ENCODE data around the gene SSX4.
"Not testable (repeated sequence)": the region's sequence is repeated elsewhere in the genome, so short reads cannot be mapped to it uniquely, and the experiment has no call there.

Gene SSX4, protein sequence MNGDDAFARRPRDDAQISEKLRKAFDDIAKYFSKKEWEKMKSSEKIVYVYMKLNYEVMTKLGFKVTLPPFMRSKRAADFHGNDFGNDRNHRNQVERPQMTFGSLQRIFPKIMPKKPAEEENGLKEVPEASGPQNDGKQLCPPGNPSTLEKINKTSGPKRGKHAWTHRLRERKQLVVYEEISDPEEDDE

DNA sequence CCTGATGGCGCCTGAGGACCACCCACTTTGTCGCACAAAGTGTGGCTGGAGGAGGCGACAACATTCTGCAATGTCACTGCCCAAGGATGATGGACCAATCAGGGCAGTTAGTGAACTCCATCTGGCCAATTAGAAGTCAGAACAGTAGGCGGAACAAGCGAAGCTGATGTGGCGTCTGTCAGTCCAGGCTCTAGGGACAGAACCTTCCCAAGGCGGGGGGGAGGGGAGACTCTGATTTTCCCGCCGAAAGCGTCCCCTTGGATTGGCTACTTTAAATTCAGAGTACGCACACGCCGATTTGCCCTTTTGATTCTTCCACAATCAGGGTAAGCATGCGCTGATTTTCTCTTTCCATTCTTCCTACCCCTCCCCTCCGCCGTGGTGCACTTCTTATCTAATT is at the start of gene SSX4:
SSX4 (plus strand) TSS at position 301 of the 400 bp plus-strand sequence. CDS start 515 bp downstream, outside the sequence.
- not testable (repeated sequence) for DNase-seq

DNA sequence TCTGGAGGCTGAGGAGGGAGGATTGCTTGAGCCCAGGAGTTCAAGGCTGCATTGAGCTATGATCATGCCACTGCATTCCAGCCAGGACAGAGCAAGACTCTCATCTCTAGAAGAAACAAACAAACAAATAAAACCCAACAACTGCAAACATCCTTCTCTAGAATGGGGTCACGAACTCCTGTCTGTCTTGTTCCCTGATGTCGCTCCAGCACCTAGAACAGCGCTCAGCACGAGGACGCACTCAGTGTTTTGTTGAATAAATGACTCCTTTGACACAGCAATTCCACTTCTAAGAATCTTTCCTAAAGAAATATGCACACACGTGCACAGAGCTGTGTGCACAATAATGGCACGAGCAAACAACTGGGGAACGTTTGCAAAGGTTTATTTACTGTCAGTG is 37.3 kb upstream of the SSX4 start:
- DNase-seq: not testable (repeated sequence)

DNA sequence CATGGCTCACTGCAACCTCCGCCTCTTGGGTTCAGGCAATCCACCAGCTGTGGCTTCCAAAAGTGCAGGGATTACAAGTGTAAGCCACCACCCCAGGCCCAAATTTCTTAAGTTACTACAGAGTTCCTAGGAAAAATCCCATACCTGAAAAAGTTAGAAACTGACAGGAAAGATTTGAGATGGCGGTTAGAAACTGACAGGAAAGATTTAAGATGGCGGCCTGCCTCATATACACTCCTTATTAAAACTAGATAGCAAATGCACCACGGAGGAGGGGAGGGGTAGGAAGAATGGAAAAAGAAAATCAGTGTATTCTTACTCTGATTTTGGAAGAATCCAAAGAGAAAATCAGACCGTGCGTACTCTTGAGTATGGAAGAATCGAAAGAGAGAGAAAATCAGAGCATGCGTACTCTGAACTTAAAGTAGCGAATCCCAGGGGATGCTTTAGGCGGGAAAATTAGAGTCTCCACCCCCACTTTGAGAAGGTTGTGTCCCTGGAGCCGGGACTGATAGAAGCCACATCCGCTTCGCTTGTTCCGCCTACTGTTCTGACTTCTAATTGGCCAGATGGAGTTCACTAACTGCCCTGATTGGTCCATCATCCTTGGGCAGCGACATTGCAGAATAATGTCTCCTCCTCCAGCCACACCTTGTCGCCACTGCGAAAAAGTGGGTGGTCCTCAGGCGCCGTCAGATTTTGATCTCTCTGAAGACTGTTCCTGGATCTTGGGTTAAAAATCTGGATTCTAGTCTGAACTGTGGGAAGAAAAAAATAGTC is 26.8 kb upstream of the SSX4 start, which contains the start of gene SSX3:
SSX3 (minus strand) TSS at position 389 of the 780 bp plus-strand sequence. CDS start 1,454 bp downstream, outside the sequence.
- not testable (repeated sequence) for DNase-seq

DNA sequence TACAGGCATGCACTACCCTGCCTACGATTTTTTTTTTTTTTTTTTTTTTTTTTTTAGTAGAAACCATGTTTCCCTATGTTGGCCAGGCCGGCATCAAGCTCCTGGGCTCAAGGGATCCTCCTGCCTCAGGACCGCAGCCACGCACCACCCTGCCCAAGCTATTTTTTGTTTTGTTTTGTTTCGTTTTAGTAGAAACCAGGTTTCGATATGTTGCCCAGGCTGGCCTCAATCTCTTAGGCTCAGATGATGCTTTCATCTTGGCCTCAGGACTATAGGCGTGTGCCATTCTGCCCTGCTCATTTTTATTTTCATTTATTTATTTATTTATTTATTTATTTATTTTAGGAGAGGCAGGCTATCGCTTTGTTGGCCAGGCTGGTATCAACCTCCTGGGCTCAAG is 25.7 kb upstream of the SSX4 start:
- no peak for DNase-seq

DNA sequence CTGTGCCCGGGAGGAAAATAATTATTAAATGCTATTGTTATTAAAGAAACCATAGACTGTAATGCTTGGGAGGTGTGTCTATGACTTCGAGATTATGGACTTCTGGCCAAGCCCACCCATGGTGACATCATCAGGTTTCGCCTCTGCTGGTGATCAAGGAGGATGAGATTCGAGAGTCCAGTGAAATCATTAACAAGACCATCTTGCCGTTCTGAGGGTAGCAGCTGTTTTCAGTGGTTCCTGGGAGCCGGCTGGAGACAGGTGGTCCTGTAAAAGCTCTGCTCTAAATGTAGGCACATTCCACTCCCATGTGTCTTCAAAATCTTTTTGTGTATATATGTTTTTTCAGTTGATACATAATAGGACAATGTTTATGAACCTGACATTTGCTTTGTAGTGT is 24.1 kb upstream of the SSX4 start:
- DNase-seq: not testable (repeated sequence)

DNA sequence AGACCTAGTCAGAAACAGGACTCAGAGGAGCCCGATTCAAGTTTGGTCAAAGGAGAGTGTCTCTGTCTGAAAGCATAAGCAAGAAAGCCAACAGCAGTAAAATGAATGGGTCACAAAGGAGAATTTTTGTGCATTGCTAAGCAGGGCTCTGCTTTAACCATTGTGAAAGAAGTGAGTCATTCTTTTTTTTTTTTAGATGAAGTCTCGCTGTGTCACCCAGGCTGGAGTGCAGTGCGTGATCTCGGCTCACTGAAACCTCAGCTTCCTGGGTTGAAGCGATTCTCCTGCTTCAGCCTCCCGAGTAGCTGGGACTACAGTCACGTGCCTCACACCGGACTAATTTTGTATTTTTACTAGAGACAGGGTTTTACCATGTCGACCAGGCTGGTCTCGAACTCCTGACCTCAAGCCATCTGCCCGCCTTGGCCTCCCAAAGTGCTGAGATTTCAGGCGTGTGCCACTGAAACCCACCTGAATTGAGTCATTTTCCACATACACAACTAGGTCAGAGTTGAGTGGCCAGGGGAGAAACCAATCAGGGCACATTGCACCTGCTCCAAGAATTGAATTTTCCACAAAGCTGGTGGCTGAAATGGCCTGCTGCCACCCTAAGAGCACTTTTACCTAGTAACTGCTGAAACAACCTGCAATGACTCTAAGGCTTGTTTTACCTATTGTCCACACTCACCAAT is 15.5 kb upstream of the SSX4 start:
- not testable (repeated sequence) for DNase-seq

DNA sequence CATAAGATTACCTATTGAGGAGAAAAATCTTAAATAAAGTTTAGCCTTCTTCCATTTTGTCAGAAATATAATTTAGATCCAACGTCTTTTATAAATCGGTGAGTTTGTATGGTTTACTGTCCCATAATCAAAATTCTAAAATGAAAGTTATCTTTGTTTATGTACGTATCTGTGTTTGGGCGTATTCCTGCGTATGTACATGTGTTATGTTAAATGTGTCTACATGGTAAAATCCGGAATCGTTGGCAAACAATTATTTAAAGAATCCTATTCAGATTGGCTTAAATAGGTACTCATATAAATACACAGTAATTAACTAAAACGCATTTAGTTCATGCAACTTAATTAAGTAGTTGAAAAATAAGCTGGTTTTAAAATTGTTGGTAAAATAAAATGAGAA is 12.9 kb upstream of the SSX4 start:
- DNase-seq: not testable (repeated sequence)

DNA sequence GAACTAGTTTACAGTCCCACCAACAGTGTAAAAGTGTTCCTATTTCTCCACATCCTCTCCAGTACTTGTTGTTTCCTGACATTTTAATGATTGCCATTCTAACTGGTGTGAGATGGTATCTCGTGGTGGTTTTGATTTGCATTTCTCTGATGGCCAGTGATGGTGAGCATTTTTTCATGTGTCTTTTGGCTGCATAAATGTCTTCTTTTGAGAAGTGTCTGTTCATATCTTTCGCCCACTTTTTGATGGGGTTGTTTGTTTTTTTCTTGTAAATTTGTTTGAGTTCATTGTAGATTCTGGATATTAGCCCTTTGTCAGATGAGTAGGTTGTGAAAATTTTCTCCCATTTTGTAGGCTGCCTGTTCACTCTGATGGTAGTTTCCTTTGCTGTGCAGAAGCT is 13.6 kb downstream of the SSX4 start:
- not testable (repeated sequence) for DNase-seq

DNA sequence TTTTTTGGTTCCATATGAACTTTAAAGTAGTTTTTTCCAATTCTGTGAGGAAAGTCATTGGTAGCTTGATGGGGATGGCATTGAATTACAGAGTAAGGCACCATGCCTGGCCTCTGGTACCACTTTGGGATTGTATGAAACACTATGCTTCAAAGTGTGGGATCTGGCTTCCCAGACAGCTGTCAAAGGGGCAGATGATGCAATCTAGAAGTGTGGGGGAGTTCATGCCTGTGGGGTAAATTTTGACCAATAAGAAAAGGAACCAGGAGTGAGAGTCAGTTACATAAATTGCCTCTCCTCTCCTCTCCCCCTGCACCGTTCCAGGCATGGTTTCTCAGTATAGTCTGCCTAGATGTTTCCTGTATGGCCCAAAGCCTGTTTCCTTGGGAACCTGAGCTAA is 14.5 kb downstream of the SSX4 start:
- peak; percentile 0 for DNase-seq

DNA sequence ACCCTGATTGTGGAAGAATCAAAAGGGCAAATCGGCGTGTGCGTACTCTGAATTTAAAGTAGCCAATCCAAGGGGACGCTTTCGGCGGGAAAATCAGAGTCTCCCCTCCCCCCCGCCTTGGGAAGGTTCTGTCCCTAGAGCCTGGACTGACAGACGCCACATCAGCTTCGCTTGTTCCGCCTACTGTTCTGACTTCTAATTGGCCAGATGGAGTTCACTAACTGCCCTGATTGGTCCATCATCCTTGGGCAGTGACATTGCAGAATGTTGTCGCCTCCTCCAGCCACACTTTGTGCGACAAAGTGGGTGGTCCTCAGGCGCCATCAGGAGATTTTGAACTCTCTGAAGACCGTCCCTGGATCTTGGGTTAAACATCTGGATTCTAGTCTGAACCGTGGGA is 28.5 kb downstream of the SSX4 start, which contains the start of gene SSX4B:
SSX4B (minus strand) TSS at position 101 of the 400 bp plus-strand sequence. CDS start 588 bp downstream, outside the sequence.
- not testable (repeated sequence) for DNase-seq

DNA sequence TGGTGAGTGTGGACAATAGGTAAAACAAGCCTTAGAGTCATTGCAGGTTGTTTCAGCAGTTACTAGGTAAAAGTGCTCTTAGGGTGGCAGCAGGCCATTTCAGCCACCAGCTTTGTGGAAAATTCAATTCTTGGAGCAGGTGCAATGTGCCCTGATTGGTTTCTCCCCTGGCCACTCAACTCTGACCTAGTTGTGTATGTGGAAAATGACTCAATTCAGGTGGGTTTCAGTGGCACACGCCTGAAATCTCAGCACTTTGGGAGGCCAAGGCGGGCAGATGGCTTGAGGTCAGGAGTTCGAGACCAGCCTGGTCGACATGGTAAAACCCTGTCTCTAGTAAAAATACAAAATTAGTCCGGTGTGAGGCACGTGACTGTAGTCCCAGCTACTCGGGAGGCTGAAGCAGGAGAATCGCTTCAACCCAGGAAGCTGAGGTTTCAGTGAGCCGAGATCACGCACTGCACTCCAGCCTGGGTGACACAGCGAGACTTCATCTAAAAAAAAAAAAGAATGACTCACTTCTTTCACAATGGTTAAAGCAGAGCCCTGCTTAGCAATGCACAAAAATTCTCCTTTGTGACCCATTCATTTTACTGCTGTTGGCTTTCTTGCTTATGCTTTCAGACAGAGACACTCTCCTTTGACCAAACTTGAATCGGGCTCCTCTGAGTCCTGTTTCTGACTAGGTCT is 43.8 kb downstream of the SSX4 start:
- not testable (repeated sequence) for DNase-seq

DNA sequence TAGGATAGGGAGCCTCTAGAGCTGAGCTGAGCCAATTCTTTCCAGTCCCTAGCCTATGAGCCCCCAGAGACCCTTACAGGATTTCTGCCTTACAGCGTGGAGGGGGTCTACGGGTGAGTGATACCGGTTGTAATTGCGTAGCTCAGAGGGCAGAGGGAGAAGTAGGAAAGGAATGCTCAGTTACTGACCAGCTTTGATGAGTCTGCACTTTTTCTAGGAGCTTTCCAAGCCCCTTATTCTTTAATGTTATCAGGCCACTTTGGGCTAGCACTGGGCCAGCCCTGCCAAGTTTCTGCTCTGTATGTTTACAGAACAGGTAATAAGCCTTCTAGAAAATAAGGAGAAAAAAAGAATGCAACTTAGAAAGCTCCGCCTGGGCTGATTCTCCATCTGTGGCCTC is 46.3 kb downstream of the SSX4 start:
- DNase-seq: not testable (repeated sequence)

DNA sequence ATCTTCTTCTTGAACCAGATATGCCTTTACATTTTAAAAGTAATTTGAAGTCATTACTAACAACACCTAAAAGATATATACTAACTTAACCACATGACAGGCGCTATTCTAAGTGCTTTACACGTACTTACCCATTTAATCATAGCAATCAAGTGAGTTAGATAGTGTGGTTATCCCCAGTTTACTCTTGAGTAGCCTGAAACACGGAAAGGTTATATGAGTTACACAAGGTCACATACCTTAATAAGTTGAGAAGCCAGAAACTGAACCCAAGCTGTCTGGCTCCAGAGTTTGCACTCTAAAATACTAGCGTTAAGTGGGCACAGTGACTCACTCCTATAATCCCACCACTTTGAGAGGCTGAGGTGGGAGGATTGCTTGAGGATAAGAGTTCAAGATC is 46.8 kb downstream of the SSX4 start:
- not testable (repeated sequence) for DNase-seq

DNA sequence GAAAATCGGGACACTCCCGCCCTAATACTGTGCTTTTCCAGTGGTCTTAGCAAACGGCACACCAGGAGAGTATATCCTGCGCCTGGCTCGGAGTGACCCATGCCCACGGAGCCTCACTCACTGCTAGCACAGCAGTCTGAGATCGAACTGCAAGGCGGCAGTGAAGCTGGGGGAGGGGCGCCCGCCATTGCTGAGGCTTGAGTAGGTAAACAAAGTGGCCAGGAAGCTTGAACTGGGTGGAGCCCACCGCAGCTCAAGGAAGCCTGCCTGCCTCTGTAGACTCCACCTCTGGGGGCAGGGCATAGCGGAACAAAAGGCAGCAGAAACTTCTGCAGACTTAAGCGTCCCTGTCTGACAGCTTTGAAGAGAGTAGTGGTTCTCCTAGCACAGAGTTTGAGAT is 50.4 kb downstream of the SSX4 start:
- not testable (repeated sequence) for DNase-seq

Data from RPMI8226 (cell line).